ENCODE measurements around the gene ABCC4.

Gene ABCC4

DNA sequence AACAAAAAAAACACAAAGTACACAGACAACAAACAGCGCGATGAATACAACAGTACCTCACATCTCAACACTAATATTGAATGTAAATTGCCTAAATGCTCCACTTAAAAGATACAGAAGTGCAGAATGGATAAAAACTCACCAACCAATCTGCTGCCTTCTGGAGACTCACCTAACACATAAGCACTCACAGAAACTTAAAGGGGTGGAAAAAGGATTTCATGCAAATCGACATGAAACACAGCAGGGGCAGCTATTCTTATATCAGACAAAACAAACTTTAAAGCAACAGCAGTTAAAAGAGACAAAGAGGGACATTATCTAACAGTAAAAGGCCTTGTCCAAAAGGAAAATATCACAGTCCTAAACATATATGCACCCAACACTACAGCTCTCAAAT is 209.5 kb downstream of the ABCC4 start:
- no peak overlapping the region for H3K9ac ChIP-seq (ENCODE audit: low read depth, low read length)
- H3K9me3 ChIP-seq (replicated peaks; ENCODE audit: low read length) = no peaks in the 10 kb centered on the region
- no peaks in the 10 kb centered on the region for H3K27me3 ChIP-seq (ENCODE audit: control insufficient read depth, insufficient read depth, low read length)
- no peak overlapping the region for H3K4me2 ChIP-seq (ENCODE audit: low read length)
- H3K4me1 ChIP-seq (ENCODE audit: control insufficient read depth, insufficient read depth, low read length) = peaks cover 17% of the 10 kb centered on the region
- H3K36me3 ChIP-seq (ENCODE audit: insufficient read depth, low read length) = no peaks in the 10 kb centered on the region
- H3K4me3 ChIP-seq (ENCODE audit: low read length) = no peak overlapping the region

DNA sequence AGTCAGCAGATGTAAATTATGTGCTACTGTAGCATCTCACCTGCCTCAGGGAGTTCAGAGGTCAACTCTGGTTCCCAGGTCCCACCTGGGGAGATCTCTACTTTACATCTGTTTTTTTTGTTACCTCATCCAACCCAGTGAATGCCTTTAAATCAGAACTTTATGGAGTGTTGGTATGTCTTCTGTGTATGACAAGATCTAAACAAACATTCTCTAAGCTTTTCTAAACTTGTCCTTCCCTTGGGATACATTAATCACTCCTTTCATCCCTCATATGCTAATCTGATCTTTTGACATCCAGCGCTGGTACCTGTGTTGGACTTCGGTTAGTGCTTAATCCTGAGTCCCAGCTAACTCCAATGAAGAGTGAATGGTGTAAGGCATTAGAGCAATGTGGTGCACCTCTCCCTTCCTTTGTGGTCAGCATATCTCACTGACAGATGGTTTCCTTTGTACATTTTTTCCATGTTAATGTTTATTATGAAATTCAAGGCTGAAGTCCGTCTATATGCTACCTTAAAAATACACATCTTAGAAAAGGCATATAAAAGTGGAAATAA is 213.4 kb downstream of the ABCC4 start:
- Histone ChIP-seq H3K9ac (ENCODE audit: low read depth, low read length) (no peak overlapping the region), H3K4me3 (ENCODE audit: low read length) (no peak overlapping the region), H3K27me3 (ENCODE audit: control insufficient read depth, insufficient read depth, low read length) (no peaks in the 10 kb centered on the region), H3K36me3 (ENCODE audit: insufficient read depth, low read length) (no peaks in the 10 kb centered on the region), H3K9me3 (replicated peaks; ENCODE audit: low read length) (no peaks in the 10 kb centered on the region), H3K4me1 (ENCODE audit: control insufficient read depth, insufficient read depth, low read length) (peaks cover 23% of the 10 kb centered on the region), H3K4me2 (ENCODE audit: low read length) (peak overlapping the region; percentile 19)

DNA sequence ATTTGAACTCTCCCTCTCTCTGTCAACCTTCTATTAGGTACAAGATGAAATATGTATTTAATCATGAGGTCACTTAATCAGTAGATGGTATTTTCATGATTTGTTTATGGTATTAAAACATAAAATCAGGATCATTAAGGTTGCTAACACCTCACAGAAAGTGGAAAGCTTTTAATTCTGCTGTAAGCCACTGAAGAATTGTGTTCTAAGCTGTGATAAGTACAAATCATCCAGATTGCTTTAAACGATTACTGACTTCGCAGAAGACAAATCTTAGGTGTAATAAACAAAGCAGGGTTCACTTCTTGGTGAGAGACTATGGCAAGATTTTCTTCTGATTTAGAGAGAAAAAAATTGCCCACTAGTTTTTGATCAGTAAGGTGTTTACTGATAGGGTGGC is 214.5 kb downstream of the ABCC4 start:
- H3K4me3 ChIP-seq (ENCODE audit: low read length) = no peak overlapping the region
- no peaks in the 10 kb centered on the region for H3K36me3 ChIP-seq (ENCODE audit: insufficient read depth, low read length)
- H3K4me2 ChIP-seq (ENCODE audit: low read length) = no peak overlapping the region
- no peaks in the 10 kb centered on the region for H3K27me3 ChIP-seq (ENCODE audit: control insufficient read depth, insufficient read depth, low read length)
- H3K9ac ChIP-seq (ENCODE audit: low read depth, low read length) = no peak overlapping the region
- H3K9me3 ChIP-seq (replicated peaks; ENCODE audit: low read length) = no peaks in the 10 kb centered on the region
- H3K4me1 ChIP-seq (ENCODE audit: control insufficient read depth, insufficient read depth, low read length) = peaks cover 23% of the 10 kb centered on the region

DNA sequence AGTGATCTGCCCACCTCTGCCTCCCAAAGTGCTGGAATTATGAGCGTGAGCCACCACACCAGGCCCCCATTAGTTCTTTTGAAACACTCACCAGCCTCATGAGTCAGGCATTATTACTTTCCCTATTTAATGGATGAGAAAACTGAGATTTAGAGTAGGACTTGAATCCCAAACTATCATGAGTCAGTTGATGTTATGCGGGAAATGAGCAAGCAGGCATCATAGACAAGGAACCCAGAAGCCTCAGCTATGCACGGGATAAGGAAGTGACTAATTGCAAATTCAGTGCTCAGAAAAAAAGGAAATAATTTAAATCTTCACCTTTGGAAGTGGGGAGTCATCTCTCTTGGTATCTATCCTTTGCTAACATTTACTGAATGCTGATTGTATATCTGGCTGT is 217.5 kb downstream of the ABCC4 start:
- H3K4me3 ChIP-seq (ENCODE audit: low read length) = no peak overlapping the region
- H3K4me2 ChIP-seq (ENCODE audit: low read length) = no peak overlapping the region
- H3K9me3 ChIP-seq (replicated peaks; ENCODE audit: low read length) = no peaks in the 10 kb centered on the region
- peaks cover 16% of the 10 kb centered on the region for H3K4me1 ChIP-seq (ENCODE audit: control insufficient read depth, insufficient read depth, low read length)
- no peaks in the 10 kb centered on the region for H3K36me3 ChIP-seq (ENCODE audit: insufficient read depth, low read length)
- no peak overlapping the region for H3K9ac ChIP-seq (ENCODE audit: low read depth, low read length)
- H3K27me3 ChIP-seq (ENCODE audit: control insufficient read depth, insufficient read depth, low read length) = no peaks in the 10 kb centered on the region

DNA sequence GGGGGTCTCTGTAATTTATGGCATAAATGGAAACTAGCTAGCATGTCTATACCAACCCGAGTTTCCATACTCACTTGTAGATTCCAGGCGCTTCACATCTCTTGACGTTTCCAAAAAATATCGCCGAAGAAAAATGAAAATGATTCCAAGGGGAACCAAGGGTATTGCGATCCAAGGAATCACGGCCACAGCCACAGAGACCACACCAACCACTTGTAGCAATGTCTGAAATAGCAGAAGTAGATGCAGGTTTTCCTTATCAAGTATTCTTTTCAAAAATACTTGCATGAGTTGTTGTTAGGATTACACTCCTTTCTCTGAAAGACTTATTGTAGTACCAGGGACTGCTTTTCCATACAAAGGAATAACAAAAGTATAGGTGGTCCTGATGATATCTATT is 218.2 kb downstream of the ABCC4 start:
- Histone ChIP-seq H3K27me3 (ENCODE audit: control insufficient read depth, insufficient read depth, low read length) (no peaks in the 10 kb centered on the region), H3K36me3 (ENCODE audit: insufficient read depth, low read length) (no peaks in the 10 kb centered on the region), H3K4me3 (ENCODE audit: low read length) (no peak overlapping the region), H3K4me1 (ENCODE audit: control insufficient read depth, insufficient read depth, low read length) (peaks cover 12% of the 10 kb centered on the region), H3K9ac (ENCODE audit: low read depth, low read length) (no peak overlapping the region), H3K4me2 (ENCODE audit: low read length) (no peak overlapping the region), H3K9me3 (replicated peaks; ENCODE audit: low read length) (no peaks in the 10 kb centered on the region)

DNA sequence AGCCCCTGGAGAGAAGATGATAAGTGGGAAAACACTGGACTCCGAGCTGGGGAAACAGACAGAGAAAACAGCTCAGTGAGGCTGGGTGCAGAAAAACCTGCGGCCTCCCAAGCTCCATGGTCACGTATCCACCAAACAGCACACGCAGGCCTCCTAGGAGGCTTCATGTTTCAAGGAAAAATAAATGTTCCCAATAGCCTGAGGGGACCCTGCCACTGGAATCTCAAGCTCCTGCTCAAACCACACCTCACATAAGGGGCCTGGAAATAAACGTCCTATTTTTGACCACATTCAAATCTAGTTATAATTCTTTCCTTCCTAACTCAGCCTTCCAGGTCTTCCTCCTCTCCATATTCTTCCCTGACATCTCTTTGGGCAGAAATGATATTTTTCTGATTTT is 225.7 kb downstream of the ABCC4 start:
- Histone ChIP-seq H3K36me3 (ENCODE audit: insufficient read depth, low read length) (peaks cover 17% of the 10 kb centered on the region), H3K4me3 (ENCODE audit: low read length) (no peak overlapping the region), H3K4me1 (ENCODE audit: control insufficient read depth, insufficient read depth, low read length) (no peaks in the 10 kb centered on the region), H3K4me2 (ENCODE audit: low read length) (no peak overlapping the region), H3K27me3 (ENCODE audit: control insufficient read depth, insufficient read depth, low read length) (no peaks in the 10 kb centered on the region), H3K9me3 (replicated peaks; ENCODE audit: low read length) (no peaks in the 10 kb centered on the region), H3K9ac (ENCODE audit: low read depth, low read length) (no peak overlapping the region)

DNA sequence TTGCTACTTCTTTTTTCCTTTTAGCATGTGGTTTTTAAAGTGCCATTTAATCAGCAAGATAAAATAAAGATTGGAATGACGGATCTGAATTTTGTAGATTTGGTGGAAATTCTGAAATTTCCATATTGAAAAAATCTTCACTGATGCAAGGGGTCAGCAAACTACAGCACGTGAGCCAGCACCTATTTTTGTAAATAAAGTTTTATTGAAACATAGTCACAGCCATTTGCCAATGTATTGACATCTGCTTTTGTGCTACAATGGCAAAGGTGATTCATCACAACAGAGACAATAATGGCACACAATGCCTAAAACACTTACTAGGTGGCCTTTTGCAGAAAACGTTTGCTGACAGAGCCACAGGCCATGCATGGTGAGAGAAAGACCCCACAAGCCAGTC is 226.4 kb downstream of the ABCC4 start:
- H3K4me2 ChIP-seq (ENCODE audit: low read length) = no peak overlapping the region
- H3K9ac ChIP-seq (ENCODE audit: low read depth, low read length) = no peak overlapping the region
- H3K36me3 ChIP-seq (ENCODE audit: insufficient read depth, low read length) = peaks cover 17% of the 10 kb centered on the region
- no peaks in the 10 kb centered on the region for H3K4me1 ChIP-seq (ENCODE audit: control insufficient read depth, insufficient read depth, low read length)
- H3K9me3 ChIP-seq (replicated peaks; ENCODE audit: low read length) = no peaks in the 10 kb centered on the region
- no peak overlapping the region for H3K4me3 ChIP-seq (ENCODE audit: low read length)
- no peaks in the 10 kb centered on the region for H3K27me3 ChIP-seq (ENCODE audit: control insufficient read depth, insufficient read depth, low read length)

DNA sequence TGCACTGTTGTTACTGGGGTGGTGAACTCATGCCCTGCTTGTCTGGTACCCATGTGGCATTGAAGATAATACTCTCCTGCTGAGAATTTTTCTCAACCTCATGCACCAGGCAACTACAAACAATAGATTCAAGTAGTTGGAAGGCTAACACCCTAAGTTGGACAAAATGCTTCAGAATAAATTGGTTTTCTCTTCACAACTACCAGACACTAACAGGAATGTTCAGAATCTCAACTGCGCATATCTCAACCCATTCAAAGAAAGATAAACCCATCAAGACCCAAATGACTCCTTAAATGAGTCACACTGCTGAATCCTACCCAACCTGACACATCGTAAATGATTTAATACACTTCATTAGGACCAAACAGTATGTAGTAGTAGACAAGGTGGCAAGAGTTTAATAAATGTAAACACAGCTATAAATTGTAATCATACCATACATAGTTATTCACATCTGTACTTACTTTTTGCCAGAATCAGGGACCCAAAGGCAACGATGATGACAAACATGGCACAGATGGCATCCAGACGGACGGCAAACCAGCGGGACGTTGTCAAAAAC is 227.4 kb downstream of the ABCC4 start:
- Histone ChIP-seq H3K9me3 (replicated peaks; ENCODE audit: low read length) (no peaks in the 10 kb centered on the region), H3K9ac (ENCODE audit: low read depth, low read length) (no peak overlapping the region), H3K36me3 (ENCODE audit: insufficient read depth, low read length) (peaks cover 17% of the 10 kb centered on the region), H3K27me3 (ENCODE audit: control insufficient read depth, insufficient read depth, low read length) (no peaks in the 10 kb centered on the region), H3K4me2 (ENCODE audit: low read length) (no peak overlapping the region), H3K4me3 (ENCODE audit: low read length) (no peak overlapping the region), H3K4me1 (ENCODE audit: control insufficient read depth, insufficient read depth, low read length) (no peaks in the 10 kb centered on the region)

DNA sequence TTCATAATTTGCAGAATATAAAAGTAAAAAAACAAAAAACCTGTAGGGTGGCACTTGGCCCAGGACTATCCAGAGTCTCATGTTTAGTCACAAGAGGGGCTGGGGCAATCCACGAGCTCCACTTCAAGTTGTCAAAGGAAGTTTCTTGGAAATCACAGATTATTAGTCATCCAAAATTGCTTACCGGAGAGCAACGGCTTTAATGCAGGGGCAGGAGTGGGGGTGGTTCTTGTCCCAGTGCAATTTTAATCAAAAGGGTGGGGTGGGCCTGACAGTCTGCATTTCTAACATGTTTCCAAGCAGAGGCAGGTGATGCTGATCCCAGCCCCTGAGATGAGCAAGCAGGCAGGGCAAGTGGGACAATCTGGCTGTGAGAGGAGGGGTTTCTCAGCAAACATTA is 233.9 kb downstream of the ABCC4 start:
- Histone ChIP-seq H3K27me3 (ENCODE audit: control insufficient read depth, insufficient read depth, low read length) (no peaks in the 10 kb centered on the region), H3K4me3 (ENCODE audit: low read length) (no peak overlapping the region), H3K9me3 (replicated peaks; ENCODE audit: low read length) (no peaks in the 10 kb centered on the region)

DNA sequence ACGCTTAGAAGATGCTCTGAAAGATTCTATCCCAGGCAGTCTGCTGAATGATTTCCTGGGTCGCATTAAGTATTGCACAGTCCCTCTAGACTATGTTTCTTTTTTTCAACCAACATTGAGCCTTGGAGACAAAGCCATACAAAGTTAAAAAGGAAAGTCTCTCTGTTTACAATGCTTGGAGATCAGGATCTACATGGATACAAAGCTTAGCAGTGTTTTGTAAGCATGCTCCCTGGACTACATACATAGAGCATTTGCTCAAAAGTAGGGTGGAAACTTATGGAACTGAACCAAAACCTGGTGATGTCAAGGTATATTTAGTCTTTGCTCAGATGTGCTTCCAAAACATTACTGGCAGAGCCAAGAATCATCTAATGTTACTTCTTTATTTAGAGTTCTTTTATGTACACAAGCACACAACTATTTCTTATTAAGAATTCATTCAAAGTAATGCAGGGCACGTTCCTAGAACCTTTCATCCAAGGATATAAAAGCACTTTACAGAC is 241.2 kb downstream of the ABCC4 start:
- Histone ChIP-seq H3K4me3 (ENCODE audit: low read length) (no peak overlapping the region), H3K36me3 (ENCODE audit: insufficient read depth, low read length) (peaks cover 13% of the 10 kb centered on the region), H3K9me3 (replicated peaks; ENCODE audit: low read length) (no peaks in the 10 kb centered on the region), H3K4me1 (ENCODE audit: control insufficient read depth, insufficient read depth, low read length) (no peaks in the 10 kb centered on the region), H3K4me2 (ENCODE audit: low read length) (no peak overlapping the region), H3K27me3 (ENCODE audit: control insufficient read depth, insufficient read depth, low read length) (no peaks in the 10 kb centered on the region), H3K9ac (ENCODE audit: low read depth, low read length) (no peak overlapping the region)

More for the DNA sequence above, 233.9 kb downstream of the ABCC4 start:
- H3K4me1 ChIP-seq (ENCODE audit: control insufficient read depth, insufficient read depth, low read length) = peaks cover 8% of the 10 kb centered on the region
- no peak overlapping the region for H3K9ac ChIP-seq (ENCODE audit: low read depth, low read length)
- H3K4me2 ChIP-seq (ENCODE audit: low read length) = no peak overlapping the region
- H3K36me3 ChIP-seq (ENCODE audit: insufficient read depth, low read length) = peaks cover 8% of the 10 kb centered on the region

DNA sequence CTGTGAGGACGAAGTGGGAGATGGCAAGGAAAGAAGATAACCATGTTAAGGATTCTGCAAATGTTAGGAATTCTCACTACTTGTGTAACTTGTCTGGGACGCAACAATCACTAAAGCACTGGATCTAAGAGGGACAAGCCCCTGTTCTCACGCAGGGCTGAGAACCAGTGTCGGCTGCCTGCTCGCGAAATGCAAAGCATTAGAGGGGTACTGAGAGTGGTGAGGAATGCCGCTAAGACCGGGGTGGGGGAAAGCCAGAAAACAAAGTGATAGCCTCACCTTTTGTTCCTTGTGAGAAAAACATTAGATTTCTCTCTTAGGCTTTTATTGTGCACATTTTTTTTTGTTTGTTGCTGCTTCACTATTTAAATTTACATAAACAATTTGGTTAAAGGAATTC is 241.9 kb downstream of the ABCC4 start:
- Histone ChIP-seq H3K9ac (ENCODE audit: low read depth, low read length) (no peak overlapping the region), H3K4me1 (ENCODE audit: control insufficient read depth, insufficient read depth, low read length) (no peaks in the 10 kb centered on the region), H3K9me3 (replicated peaks; ENCODE audit: low read length) (no peaks in the 10 kb centered on the region), H3K4me3 (ENCODE audit: low read length) (no peak overlapping the region), H3K27me3 (ENCODE audit: control insufficient read depth, insufficient read depth, low read length) (no peaks in the 10 kb centered on the region), H3K36me3 (ENCODE audit: insufficient read depth, low read length) (peaks cover 13% of the 10 kb centered on the region), H3K4me2 (ENCODE audit: low read length) (no peak overlapping the region)

DNA sequence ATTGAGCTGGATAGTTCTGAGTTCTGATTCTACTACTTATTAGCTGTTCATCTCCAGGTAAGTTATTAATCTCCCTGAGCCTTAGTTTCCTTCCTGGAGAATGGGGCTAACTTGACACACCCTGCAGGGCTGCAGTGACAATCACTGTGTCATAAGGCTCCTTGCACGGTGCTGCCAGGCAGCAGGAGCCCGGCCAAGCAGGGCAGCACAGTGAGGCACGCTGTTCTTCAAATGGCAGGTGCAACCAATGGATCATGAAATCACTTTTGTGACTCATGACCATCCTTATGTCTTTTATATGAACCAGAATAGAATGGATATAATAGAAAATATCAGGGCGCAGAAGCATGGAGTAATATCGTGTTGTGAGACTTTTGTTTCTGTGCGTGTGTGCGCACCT is 242.6 kb downstream of the ABCC4 start:
- Histone ChIP-seq H3K27me3 (ENCODE audit: control insufficient read depth, insufficient read depth, low read length) (no peaks in the 10 kb centered on the region), H3K9ac (ENCODE audit: low read depth, low read length) (no peak overlapping the region), H3K36me3 (ENCODE audit: insufficient read depth, low read length) (peaks cover 13% of the 10 kb centered on the region), H3K4me3 (ENCODE audit: low read length) (no peak overlapping the region), H3K9me3 (replicated peaks; ENCODE audit: low read length) (no peaks in the 10 kb centered on the region), H3K4me2 (ENCODE audit: low read length) (no peak overlapping the region), H3K4me1 (ENCODE audit: control insufficient read depth, insufficient read depth, low read length) (no peaks in the 10 kb centered on the region)

Measured in skeletal muscle satellite cell (primary cell).